Measurements from ENCODE around the gene CPSF4L.

DNA sequence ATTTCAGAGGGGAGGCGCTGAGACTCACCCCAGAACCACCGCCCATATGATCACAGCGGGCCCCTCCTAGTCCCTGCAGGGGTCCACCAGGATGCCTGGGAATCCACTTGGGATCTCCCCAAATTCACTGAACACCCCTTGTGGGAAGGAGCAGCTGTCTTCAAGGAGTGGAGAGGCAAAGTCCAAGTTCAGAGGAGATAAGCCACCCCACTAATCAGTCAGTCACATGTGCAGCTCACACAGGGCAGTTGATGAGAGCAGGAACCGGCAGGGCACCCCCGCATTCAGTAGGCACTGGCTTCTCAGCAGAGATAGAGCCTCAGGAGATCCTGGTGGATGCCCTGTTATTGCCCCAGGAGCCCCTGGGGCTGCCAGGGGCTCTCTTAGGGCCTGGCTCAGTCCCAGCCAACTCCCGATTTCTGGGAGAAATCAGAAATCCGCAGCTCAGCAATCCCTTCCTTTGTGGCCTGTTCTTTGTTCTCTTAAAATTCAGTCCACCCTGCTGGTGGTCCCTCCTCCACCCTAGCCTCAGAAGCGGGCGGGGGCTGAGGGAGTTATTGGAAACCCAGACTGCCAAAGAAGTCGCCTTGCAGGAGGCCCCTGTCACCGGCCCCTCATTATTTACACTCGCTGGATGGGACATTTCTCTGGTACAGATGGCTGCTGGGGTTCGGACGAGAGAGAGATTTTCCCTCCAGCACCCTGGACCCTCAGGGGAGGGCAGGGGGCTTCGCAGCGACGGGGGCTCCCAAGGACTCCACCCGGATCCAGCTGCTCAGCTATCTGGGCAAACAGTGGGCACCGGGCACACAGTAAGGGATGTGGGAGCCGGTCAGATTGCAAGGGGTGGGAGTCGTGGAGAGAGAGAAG is 48.3 kb upstream of the CPSF4L start:
- TF ChIP-seq POLR2A (IDR thresholded peaks at IDR 0.05) = peak in 1 of 2 donors; percentile 77
- TF ChIP-seq, protein P1, sequence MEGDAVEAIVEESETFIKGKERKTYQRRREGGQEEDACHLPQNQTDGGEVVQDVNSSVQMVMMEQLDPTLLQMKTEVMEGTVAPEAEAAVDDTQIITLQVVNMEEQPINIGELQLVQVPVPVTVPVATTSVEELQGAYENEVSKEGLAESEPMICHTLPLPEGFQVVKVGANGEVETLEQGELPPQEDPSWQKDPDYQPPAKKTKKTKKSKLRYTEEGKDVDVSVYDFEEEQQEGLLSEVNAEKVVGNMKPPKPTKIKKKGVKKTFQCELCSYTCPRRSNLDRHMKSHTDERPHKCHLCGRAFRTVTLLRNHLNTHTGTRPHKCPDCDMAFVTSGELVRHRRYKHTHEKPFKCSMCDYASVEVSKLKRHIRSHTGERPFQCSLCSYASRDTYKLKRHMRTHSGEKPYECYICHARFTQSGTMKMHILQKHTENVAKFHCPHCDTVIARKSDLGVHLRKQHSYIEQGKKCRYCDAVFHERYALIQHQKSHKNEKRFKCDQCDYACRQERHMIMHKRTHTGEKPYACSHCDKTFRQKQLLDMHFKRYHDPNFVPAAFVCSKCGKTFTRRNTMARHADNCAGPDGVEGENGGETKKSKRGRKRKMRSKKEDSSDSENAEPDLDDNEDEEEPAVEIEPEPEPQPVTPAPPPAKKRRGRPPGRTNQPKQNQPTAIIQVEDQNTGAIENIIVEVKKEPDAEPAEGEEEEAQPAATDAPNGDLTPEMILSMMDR (IDR thresholded peaks at IDR 0.05) = no peak

Measured in adrenal gland (tissue), 5 donors.